HG02973 (cell line): ENCODE measurements around the gene COL26A1.
"Not testable (repeated sequence)": the region's sequence is repeated elsewhere in the genome, so short reads cannot be mapped to it uniquely, and the experiment has no call there.

Experiments used
- ATAC-seq: cut with Tn5 transposase; IDR thresholded peaks from one replicate; pipeline ENCODE4 v1.9.1; 2021; ENCODE audit warnings: moderate library complexity; ENCODE audit not compliant: unreplicated experiment

The COL26A1 gene

GRCh38 chr7:101589976-101590662 is 227.4 kb downstream of the COL26A1 start:
- no peak for ATAC-seq

- ATAC-seq: no peak
These were observed 228.2 kb downstream of the COL26A1 start for GRCh38 chr7:101590663-101591435.

DNA sequence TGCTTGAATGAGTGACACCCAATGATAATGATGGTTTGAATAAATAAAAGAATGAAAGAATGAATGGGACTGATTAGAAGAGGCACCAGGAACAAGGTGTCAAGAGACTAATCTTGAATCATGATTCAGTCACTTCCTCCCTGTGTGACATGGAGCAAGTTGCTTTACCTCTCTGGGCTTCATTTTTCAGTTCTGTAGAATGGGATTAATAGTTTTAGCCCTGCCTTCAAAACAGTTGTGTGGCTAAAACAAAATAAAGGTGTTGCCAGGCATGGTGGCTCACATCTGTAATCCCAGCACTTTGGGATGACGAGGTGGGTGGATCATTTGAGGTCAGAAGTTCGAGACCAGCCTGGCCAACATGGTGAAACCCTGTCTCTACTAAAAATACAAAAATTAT is 228.8 kb downstream of the COL26A1 start:
- no peak for ATAC-seq

GRCh38 chr7:101593556-101593955 is 230.9 kb downstream of the COL26A1 start:
- ATAC-seq: no peak

GRCh38 chr7:101594790-101595189 is 232.1 kb downstream of the COL26A1 start:
- ATAC-seq: no peak

GRCh38 chr7:101595246-101595645 is 232.6 kb downstream of the COL26A1 start:
- no peak for ATAC-seq

DNA sequence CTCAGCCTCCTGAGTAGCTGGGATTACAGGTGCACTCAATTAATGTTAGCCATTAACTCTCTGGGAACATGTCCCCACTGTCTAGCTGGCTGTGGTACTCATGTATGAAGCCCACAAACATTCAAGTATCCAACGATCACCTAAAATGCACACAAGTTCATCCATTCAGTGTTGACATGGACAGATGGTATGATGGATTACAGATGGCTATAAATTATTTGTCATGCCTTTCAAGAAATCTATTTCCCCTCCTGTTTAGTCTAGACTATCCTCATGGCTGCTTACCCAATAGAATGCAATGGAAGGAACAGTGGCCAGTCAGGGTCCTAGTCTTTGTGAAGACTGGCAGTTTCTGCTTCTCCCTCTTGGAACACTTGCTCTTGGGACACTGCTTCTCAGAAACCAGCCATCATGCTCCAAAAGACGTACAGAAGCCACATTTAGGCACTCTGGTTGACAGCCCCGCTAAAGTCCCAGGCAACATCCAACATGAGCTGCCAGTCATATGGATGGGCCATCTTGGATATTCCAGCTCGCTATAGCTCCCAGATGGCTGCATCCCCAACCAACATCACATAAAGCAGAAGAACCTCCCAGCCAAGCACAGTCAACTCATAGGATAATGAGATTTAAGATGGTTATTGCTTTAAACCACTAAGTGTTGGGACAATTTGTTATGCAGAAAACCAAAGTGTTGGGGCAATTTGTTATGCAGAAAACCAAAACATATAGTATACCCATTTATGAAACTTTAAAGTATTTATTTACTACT is 233.3 kb downstream of the COL26A1 start:
- no peak for ATAC-seq

- no peak for ATAC-seq
These were observed 234.2 kb downstream of the COL26A1 start for GRCh38 chr7:101596898-101597297.

GRCh38 chr7:101597941-101598340 is 235.3 kb downstream of the COL26A1 start:
- ATAC-seq: no peak

DNA sequence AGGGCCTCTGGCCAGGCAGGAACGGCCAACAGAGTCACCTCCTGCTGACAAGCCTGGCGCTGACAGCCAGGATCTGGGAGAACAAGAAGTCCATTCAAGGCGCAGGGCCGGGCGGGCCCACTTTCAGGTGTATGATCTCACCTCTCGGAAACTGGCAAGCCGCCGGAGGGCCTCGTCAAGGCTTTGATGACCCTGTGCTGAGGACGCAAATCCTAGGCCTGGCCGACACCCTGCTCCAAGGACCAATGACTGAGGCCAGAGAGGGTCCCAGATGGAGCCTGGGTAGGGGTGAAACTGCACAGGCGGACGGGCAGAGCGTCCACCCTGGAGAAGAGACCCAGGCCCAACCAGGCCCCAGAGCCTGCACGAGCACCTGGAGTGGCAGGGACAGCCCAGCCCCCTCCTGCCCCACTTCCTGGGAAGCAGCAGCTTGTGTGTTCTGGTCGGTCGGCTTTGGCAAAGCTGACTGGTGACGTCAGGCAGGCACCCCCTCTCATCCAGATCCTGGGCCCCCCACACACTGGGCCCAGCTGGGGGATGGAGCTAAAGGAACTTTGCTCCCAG is 235.8 kb downstream of the COL26A1 start:
- no peak for ATAC-seq

- ATAC-seq: no peak
These were observed 236.5 kb downstream of the COL26A1 start for GRCh38 chr7:101598986-101599771.

GRCh38 chr7:101599787-101600186 is 237.1 kb downstream of the COL26A1 start:
- no peak for ATAC-seq

DNA sequence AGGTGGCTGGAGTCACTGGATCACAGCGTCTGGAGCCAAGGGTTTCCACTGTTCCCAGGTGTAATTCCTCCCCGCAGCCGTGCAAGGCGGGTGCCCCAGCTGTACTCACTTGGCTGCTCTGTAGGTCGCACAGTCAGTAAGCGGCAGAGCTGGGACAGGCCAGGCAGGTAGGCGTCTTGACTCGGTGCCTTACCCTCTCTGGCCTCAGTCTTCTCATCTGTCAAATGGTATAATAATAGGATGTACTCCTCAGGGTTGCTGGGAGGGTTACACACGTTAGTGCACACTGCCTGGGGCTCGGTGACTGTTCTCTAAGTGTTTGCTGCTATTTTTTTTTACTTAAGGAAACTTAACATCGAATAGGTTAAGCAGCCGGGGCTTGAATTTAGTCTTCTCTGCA is 239.4 kb downstream of the COL26A1 start:
- ATAC-seq: no peak

GRCh38 chr7:101602484-101603241 is 240.0 kb downstream of the COL26A1 start:
- ATAC-seq: no peak

DNA sequence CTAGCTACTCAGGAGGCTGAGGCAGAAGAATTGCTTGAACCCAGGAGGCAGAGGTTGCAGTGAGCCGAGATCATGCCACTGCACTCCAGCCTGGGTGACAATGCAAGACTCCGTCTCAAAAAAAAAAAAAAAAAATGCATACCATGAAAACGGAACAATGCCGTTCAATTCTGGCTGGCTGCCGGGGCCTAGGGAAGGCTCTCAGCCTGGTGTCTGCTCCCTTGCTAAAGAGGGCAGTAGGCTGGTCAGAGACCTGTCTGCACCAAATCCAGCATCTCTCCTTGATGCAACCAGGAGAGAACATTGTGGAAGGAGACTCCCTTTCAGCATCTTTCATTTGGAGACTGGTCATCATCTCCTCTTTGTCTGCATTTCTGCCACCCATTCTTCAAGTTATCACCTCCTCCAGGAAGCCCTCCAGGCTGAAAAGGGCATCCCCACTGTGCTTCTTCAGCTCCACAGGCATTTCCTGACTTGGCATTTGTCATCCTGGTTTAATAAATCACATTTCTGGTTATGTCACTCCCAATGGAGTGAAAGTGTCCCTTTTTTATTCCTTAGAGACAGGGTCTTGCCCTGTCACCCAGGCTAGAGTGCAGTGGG is 241.8 kb downstream of the COL26A1 start:
- ATAC-seq: no peak

DNA sequence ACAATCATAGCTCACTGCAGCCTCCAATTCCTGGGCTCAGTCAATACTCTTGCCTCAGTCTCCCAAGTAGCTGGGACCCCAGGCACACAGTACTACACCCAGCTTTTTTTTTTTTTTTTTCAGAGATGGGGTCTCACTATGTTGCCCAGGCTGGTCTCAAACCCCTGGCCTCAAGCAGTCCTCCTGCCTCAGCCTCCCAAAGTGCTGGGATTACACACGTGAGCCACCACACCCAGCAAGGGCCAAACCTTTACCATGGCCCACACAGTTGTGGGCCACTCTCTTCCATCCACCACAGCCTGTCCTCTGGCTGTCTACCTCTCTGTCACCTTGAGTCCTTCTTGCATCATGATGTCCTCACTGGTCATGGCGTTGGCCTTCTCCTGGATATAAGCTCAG is 242.3 kb downstream of the COL26A1 start:
- ATAC-seq: not testable (repeated sequence)

- no peak for ATAC-seq
These were observed 243.2 kb downstream of the COL26A1 start for GRCh38 chr7:101605611-101606497.

GRCh38 chr7:101606498-101606923 is 243.8 kb downstream of the COL26A1 start:
- ATAC-seq: no peak
